Activated CD8-positive, alpha-beta T cell treated with anti-CD3 and anti-CD28 coated beads, Interleukin-2, amount 10 ng/mL, durations not matched to agents 7 days and 5 days (primary cell): ENCODE measurements around the gene DNAJA3. TPM values are rescaled to one million over a fixed set of nuclear protein-coding genes. Genes with fewer than 3 reads are reported as not detected.

Experiments
- ATAC-seq: fragments of 150-1000 bp; cut with Tn5 transposase; one replicate; pipeline ENCODE4 v1.10.0; 2021; ENCODE audit warnings: moderate library complexity
- CTCF ChIA-PET: fragments of 350-600 bp; sonication (Branson Sonifier 250); formaldehyde crosslinking; loops from one replicate; lab custom pipeline; 2021; ENCODE audit warnings: antibody characterized with exemption; lab: Charles Lee
- POLR2A ChIA-PET: fragments of 350-600 bp; sonication (Branson Sonifier 250); formaldehyde crosslinking; loops from one replicate; lab custom pipeline; 2021; ENCODE audit warnings: antibody characterized with exemption; lab: Charles Lee
- DNase-seq: peaks from one replicate; pipeline ENCODE4 v3.0.0-alpha.2; 2020
- H3K27ac Mint-ChIP-seq: one replicate; pipeline ENCODE4 v1.8.0; 2021; ENCODE audit warnings: mild to moderate bottlenecking, mixed read lengths
- H3K27me3 Mint-ChIP-seq: one replicate; pipeline ENCODE4 v1.8.0; 2021; ENCODE audit warnings: low read depth, mixed read lengths
- H3K36me3 Mint-ChIP-seq: one replicate; pipeline ENCODE4 v1.8.0; 2021; ENCODE audit warnings: low read depth, mixed read lengths
- H3K4me1 Mint-ChIP-seq: one replicate; pipeline ENCODE4 v1.8.0; 2021; ENCODE audit warnings: low read depth, mixed read lengths
- H3K4me3 Mint-ChIP-seq: one replicate; pipeline ENCODE4 v1.8.0; 2021; ENCODE audit warnings: mild to moderate bottlenecking, mixed read lengths
- H3K9me3 Mint-ChIP-seq: one replicate; pipeline ENCODE4 v1.8.0; 2022; ENCODE audit warnings: mixed read lengths; ENCODE audit not compliant: insufficient read depth
- total RNA-seq, 2 experiments: library from RNA; stranded (reverse); gene quantifications; one replicate each; pipeline ENCODE4 v1.2.3, GENCODE V29; 2021

DNAJA3 gene
- total RNA-seq, 2 experiments from 2014 or later = 55.1 to 61.4 TPM

DNA sequence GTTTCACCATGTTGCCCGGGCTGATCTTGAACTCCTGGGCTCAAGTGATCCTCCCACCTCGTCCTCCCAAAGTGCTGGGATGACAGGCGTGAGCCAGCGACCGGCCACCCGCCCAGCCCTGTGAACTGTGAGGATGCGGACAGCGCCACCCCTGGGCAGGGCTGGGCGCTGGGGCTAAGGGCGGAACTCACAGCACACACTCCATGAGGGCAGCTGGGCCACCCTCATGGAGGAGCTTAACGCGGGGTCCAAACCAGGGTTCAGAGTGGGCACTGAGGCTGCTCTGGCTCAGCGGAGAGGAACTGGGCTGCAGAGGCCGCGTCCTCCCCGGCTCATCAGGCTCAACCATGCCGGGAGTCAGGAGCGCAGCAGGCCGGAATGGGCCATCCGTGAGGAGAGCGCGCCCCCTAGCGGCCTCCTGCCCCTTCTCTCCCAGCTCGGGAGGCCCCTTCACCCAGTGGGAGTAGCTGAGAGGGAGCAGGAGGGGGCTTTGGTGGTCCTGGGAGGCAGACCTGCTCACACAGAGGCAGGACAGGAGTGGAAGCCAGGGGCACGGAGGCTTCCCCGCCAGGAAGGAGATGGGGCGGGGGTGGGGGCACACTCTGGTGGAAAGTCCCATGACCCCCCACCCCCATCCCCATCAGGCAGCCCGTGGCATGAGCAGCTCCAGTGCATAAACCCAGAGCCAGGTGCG is 23.1 kb upstream of the DNAJA3 start:
- DNase-seq (peak; percentile 72), ATAC-seq (peak; percentile 57)
- CTCF ChIA-PET = interaction anchor here (0.7 to 3.4 kb wide), 27 partner anchors 9 to 496 kb away, joined by 3 to 40 read pairs (median 4); partner anchors contain the start of genes CORO7, PAM16 and TFAP4
- Mint-ChIP-seq H3K4me3 (no peak overlapping the region), H3K9me3 (no peaks in the 10 kb centered on the region), H3K36me3 (peaks cover 46% of the 10 kb centered on the region), H3K27me3 (no peaks in the 10 kb centered on the region), H3K27ac (no peak overlapping the region), H3K4me1 (peaks cover 5% of the 10 kb centered on the region)
- POLR2A ChIA-PET = interaction anchor here (0.7 to 1.8 kb wide), 3 partner anchors 11 to 143 kb away, joined by 3 to 8 read pairs (median 3); partner anchors contain the start of gene CORO7

DNA sequence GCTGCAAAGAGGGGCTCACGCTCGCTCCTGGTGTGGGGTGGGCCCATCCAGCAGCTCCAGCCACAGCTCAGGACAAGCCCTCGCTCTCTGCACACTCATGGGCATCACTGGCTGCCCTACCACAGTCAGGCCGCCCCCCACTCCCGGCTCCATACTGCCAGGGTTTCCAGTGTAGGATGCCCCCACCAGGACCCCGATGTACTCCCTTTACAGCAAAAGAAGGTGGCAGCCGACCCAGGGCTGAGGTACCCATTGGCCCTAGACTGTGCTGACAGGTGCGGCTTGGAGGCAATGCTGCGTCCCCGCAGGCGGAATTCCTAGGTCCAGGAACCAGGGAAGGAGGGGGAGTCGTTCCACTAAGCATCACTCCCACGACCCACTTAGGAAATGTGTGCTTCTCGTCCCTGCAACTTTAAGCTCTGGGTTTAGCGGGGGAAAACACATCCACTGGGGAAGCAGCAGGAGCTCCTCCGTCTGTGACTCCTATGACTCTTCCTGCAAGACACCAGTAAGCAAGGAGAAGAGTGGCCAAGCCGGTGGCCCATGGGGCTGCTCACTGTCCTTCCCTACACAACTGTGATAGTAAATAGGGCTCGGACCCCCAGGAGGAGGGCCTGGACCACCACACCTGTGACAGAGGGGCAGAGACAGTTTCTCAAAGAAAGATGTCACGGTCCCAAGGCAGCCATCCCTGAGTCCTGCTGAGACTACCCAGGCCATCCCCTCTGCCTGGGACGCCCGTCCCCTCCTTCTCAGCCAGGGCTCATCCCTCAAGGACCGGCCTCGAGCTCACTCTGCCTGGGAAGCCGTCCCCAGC is 22.3 kb upstream of the DNAJA3 start:
- Mint-ChIP-seq H3K4me1 (peaks cover 5% of the 10 kb centered on the region), H3K4me3 (no peak overlapping the region), H3K9me3 (no peaks in the 10 kb centered on the region), H3K27ac (peak overlapping the region; percentile 30), H3K36me3 (peaks cover 47% of the 10 kb centered on the region), H3K27me3 (no peaks in the 10 kb centered on the region)
- ATAC-seq (no peak), DNase-seq (no peak)
- ChIA-PET POLR2A (interaction anchor here (0.7 to 1.8 kb wide), 4 partner anchors 10 to 143 kb away, joined by 3 to 8 read pairs (median 4); partner anchors contain the start of gene CORO7), CTCF (interaction anchor here (0.7 to 3.4 kb wide), 26 partner anchors 10 to 496 kb away, joined by 3 to 40 read pairs (median 5); partner anchors contain the start of genes PAM16 and TFAP4)

DNA sequence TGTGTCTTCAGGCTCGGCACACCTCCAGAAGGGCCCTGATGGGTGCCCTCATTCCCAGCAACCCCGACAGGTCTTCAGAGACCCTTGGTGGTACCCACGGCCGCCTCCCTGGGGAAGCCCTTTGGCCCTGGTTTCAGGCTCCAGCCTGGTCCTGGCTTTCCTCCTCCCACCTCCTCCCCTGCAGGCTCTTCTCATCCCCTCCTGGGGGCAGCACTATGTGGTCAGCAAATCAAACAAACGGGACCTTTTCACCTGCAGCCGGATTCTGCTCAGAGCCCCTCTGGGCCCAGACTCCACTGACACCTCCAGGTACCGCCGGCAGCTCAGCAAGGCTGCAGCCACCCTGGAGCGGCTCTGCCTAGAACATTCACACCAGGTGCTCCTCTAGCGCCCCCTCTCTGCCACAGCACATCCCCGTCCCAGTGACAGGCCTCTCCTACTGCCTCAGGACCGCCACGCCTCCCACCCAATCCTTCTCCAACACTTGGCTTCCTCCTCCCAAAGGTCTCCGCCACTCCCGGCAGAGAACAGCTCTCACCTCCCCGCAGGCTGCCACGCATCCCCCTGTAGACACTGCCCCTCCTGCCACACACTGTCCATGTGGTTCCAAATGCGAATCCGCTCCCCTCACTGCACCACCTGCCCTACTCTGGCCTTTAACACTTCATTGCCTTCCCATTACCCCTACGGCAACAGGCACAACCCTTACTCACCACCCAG is 21.3 kb upstream of the DNAJA3 start:
- no peaks in the 10 kb centered on the region for H3K9me3 Mint-ChIP-seq
- H3K36me3 Mint-ChIP-seq = peaks cover 46% of the 10 kb centered on the region

DNA sequence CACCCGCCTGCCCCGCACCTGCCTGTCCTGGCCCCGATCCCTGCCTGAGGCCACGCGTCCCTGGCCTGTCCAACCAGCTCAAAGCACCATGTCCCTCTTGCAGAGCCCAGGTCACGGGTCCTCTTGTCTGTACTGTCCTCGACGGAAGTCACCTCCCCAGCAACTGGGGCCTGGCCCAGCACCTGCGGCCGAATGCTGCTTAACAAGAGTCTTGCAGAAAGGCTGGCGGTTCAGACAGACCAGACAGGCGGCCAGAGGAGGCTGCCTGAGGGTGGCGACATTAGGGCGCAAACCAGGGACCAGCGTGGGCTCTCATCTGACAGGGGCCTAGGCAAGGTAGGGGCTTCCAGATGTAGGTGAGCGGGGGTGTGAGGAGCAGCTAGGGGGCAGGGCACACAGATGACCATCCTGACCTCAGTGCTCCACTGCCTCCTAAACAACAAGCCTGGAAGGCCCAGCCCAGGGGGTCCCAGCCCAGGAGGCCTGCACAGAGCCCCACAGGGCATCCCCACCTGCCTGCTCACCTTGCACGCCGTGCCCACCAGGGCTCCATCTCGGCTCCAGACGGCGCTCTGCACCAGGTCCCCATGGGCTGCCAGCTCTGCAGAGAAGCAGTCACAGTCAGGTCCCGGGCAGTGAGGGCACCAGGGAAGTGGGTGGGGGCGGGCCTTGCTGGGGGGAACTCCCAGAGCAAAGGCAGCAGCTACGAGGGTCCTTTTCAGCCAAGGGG is 20.5 kb upstream of the DNAJA3 start:
- Mint-ChIP-seq H3K27me3 (no peaks in the 10 kb centered on the region), H3K4me3 (no peak overlapping the region), H3K36me3 (peaks cover 43% of the 10 kb centered on the region), H3K9me3 (no peaks in the 10 kb centered on the region), H3K27ac (no peak overlapping the region), H3K4me1 (peaks cover 6% of the 10 kb centered on the region)
- CTCF ChIA-PET = interaction anchor here (0.6 to 3.4 kb wide), 8 partner anchors 9 to 77 kb away, joined by 3 to 40 read pairs (median 4); partner anchors contain the start of gene CORO7
- DNase-seq (no peak), ATAC-seq (no peak)
- POLR2A ChIA-PET = no interaction called here

More for the DNA sequence above, 21.3 kb upstream of the DNAJA3 start:
- H3K27me3 Mint-ChIP-seq = no peaks in the 10 kb centered on the region
- ATAC-seq = peak; percentile 36
- peaks cover 5% of the 10 kb centered on the region for H3K4me1 Mint-ChIP-seq
- CTCF ChIA-PET = interaction anchor here (0.6 to 3.4 kb wide), 13 partner anchors 10 to 212 kb away, joined by 3 to 40 read pairs (median 7); partner anchors contain the start of genes PAM16 and TFAP4
- peak overlapping the region; percentile 23 for H3K27ac Mint-ChIP-seq
- no peak overlapping the region for H3K4me3 Mint-ChIP-seq
- POLR2A ChIA-PET = interaction anchor here (1.3 to 1.8 kb wide), 2 partner anchors 9 to 11 kb away, joined by 4 to 8 read pairs; partner anchors contain the start of gene CORO7
- peak; percentile 54 for DNase-seq

GRCh38 chr16:4407543-4408322 is 17.9 kb upstream of the DNAJA3 start:
- no peak for DNase-seq
- ChIA-PET POLR2A (no interaction called here), CTCF (no interaction called here)
- Mint-ChIP-seq H3K4me3 (no peak overlapping the region), H3K9me3 (no peaks in the 10 kb centered on the region), H3K4me1 (peaks cover 22% of the 10 kb centered on the region), H3K36me3 (peaks cover 46% of the 10 kb centered on the region), H3K27me3 (no peaks in the 10 kb centered on the region), H3K27ac (no peak overlapping the region)
- no peak for ATAC-seq

- Mint-ChIP-seq H3K9me3 (no peaks in the 10 kb centered on the region), H3K4me1 (peaks cover 27% of the 10 kb centered on the region), H3K36me3 (peaks cover 49% of the 10 kb centered on the region), H3K27me3 (no peaks in the 10 kb centered on the region), H3K4me3 (no peak overlapping the region), H3K27ac (no peak overlapping the region)
- no peak for DNase-seq
- ChIA-PET POLR2A (no interaction called here), CTCF (no interaction called here)
- ATAC-seq = no peak
Observed at GRCh38 chr16:4408323-4408690, 17.4 kb upstream of the DNAJA3 start.

GRCh38 chr16:4409081-4409932 is 16.4 kb upstream of the DNAJA3 start:
- Mint-ChIP-seq H3K36me3 (peaks cover 50% of the 10 kb centered on the region), H3K27me3 (no peaks in the 10 kb centered on the region), H3K27ac (peak overlapping the region; percentile 30), H3K4me3 (no peak overlapping the region), H3K9me3 (no peaks in the 10 kb centered on the region), H3K4me1 (peaks cover 34% of the 10 kb centered on the region)
- CTCF ChIA-PET = interaction anchor here (0.7 to 1.8 kb wide), 4 partner anchors 8 to 121 kb away, joined by 3 to 6 read pairs (median 4); no protein-coding TSS in a partner anchor
- POLR2A ChIA-PET = no interaction called here
- ATAC-seq (no peak), DNase-seq (no peak)

GRCh38 chr16:4410335-4411075 is 15.2 kb upstream of the DNAJA3 start:
- peaks cover 42% of the 10 kb centered on the region for H3K4me1 Mint-ChIP-seq
- ChIA-PET CTCF (interaction anchor here (0.6 to 1.8 kb wide), 5 partner anchors 9 to 214 kb away, joined by 3 to 6 read pairs (median 4); partner anchors contain the start of gene MGRN1), POLR2A (no interaction called here)
- ATAC-seq (no peak), DNase-seq (no peak)
- H3K4me3 Mint-ChIP-seq = no peak overlapping the region
- H3K36me3 Mint-ChIP-seq = peaks cover 51% of the 10 kb centered on the region
- H3K27ac Mint-ChIP-seq = no peak overlapping the region
- no peaks in the 10 kb centered on the region for H3K9me3 Mint-ChIP-seq
- no peaks in the 10 kb centered on the region for H3K27me3 Mint-ChIP-seq

- DNase-seq (no peak), ATAC-seq (no peak)
- CTCF ChIA-PET = no interaction called here
- POLR2A ChIA-PET = no interaction called here
- H3K4me3 Mint-ChIP-seq = no peak overlapping the region
- H3K27ac Mint-ChIP-seq = no peak overlapping the region
- no peaks in the 10 kb centered on the region for H3K27me3 Mint-ChIP-seq
- no peaks in the 10 kb centered on the region for H3K9me3 Mint-ChIP-seq
- H3K4me1 Mint-ChIP-seq = peaks cover 43% of the 10 kb centered on the region
- peaks cover 48% of the 10 kb centered on the region for H3K36me3 Mint-ChIP-seq
Observed at GRCh38 chr16:4411684-4412083, 14.0 kb upstream of the DNAJA3 start.
